ENCODE measurements around the gene FHIT.

The FHIT gene

GRCh38 chr3:60323180-60323579, 928.1 kb downstream of the FHIT start:
- FAIRE-seq, result no peak
- DNase-seq (ENCODE audit: insufficient read length), result no peak
- TF ChIP-seq POLR2AphosphoS5 (IDR thresholded peaks at IDR 0.05; ENCODE audit: low read depth, low read length) (no peak), POLR2A (IDR thresholded peaks at IDR 0.05; ENCODE audit: low read depth, low read length) (no peak), TAF1 (IDR thresholded peaks at IDR 0.05; ENCODE audit: borderline replicate concordance, low read depth, low read length) (no peak)

GRCh38 chr3:60322298-60322856, 928.9 kb downstream of the FHIT start:
- TF ChIP-seq POLR2A (IDR thresholded peaks at IDR 0.05; ENCODE audit: low read depth, low read length) (no peak), TAF1 (IDR thresholded peaks at IDR 0.05; ENCODE audit: borderline replicate concordance, low read depth, low read length) (no peak), POLR2AphosphoS5 (IDR thresholded peaks at IDR 0.05; ENCODE audit: low read depth, low read length) (no peak)
- no peak for FAIRE-seq
- no peak for DNase-seq (ENCODE audit: insufficient read length)

- TF ChIP-seq POLR2A (IDR thresholded peaks at IDR 0.05; ENCODE audit: low read depth, low read length) (no peak), POLR2AphosphoS5 (IDR thresholded peaks at IDR 0.05; ENCODE audit: low read depth, low read length) (no peak), TAF1 (IDR thresholded peaks at IDR 0.05; ENCODE audit: borderline replicate concordance, low read depth, low read length) (no peak)
- DNase-seq (ENCODE audit: insufficient read length) (no peak), FAIRE-seq (no peak)
Observed at GRCh38 chr3:60319179-60319858, 931.9 kb downstream of the FHIT start.

- no peak for DNase-seq (ENCODE audit: insufficient read length)
- FAIRE-seq, result no peak
- no peak for TF ChIP-seq POLR2AphosphoS5 (IDR thresholded peaks at IDR 0.05; ENCODE audit: low read depth, low read length)
- no peak for TF ChIP-seq TAF1 (IDR thresholded peaks at IDR 0.05; ENCODE audit: borderline replicate concordance, low read depth, low read length)
- TF ChIP-seq POLR2A (IDR thresholded peaks at IDR 0.05; ENCODE audit: low read depth, low read length), result no peak
Observed at GRCh38 chr3:60316121-60316797, 935.0 kb downstream of the FHIT start.

GRCh38 chr3:60313951-60314461, 937.2 kb downstream of the FHIT start:
- no peak for DNase-seq (ENCODE audit: insufficient read length)
- FAIRE-seq, result no peak
- TF ChIP-seq TAF1 (IDR thresholded peaks at IDR 0.05; ENCODE audit: borderline replicate concordance, low read depth, low read length) (no peak), POLR2AphosphoS5 (IDR thresholded peaks at IDR 0.05; ENCODE audit: low read depth, low read length) (no peak), POLR2A (IDR thresholded peaks at IDR 0.05; ENCODE audit: low read depth, low read length) (no peak)

- TF ChIP-seq TAF1 (IDR thresholded peaks at IDR 0.05; ENCODE audit: borderline replicate concordance, low read depth, low read length), result no peak
- TF ChIP-seq POLR2AphosphoS5 (IDR thresholded peaks at IDR 0.05; ENCODE audit: low read depth, low read length), result no peak
- no peak for TF ChIP-seq POLR2A (IDR thresholded peaks at IDR 0.05; ENCODE audit: low read depth, low read length)
- FAIRE-seq (no peak), DNase-seq (ENCODE audit: insufficient read length) (no peak)
Observed at GRCh38 chr3:60313231-60313798, 937.9 kb downstream of the FHIT start.

- DNase-seq (ENCODE audit: insufficient read length), result no peak
- TF ChIP-seq POLR2AphosphoS5 (IDR thresholded peaks at IDR 0.05; ENCODE audit: low read depth, low read length) (no peak), TAF1 (IDR thresholded peaks at IDR 0.05; ENCODE audit: borderline replicate concordance, low read depth, low read length) (no peak), POLR2A (IDR thresholded peaks at IDR 0.05; ENCODE audit: low read depth, low read length) (no peak)
- no peak for FAIRE-seq
Observed at GRCh38 chr3:60309539-60310268, 941.5 kb downstream of the FHIT start.

GRCh38 chr3:60308808-60309207, 942.4 kb downstream of the FHIT start:
- TF ChIP-seq POLR2AphosphoS5 (IDR thresholded peaks at IDR 0.05; ENCODE audit: low read depth, low read length), result no peak
- no peak for TF ChIP-seq POLR2A (IDR thresholded peaks at IDR 0.05; ENCODE audit: low read depth, low read length)
- no peak for TF ChIP-seq TAF1 (IDR thresholded peaks at IDR 0.05; ENCODE audit: borderline replicate concordance, low read depth, low read length)
- FAIRE-seq (no peak), DNase-seq (ENCODE audit: insufficient read length) (no peak)

GRCh38 chr3:60307562-60308199, 943.6 kb downstream of the FHIT start:
- FAIRE-seq, result no peak

GRCh38 chr3:60304112-60304511, 947.1 kb downstream of the FHIT start:
- no peak for TF ChIP-seq POLR2A (IDR thresholded peaks at IDR 0.05; ENCODE audit: low read depth, low read length)
- TF ChIP-seq TAF1 (IDR thresholded peaks at IDR 0.05; ENCODE audit: borderline replicate concordance, low read depth, low read length), result no peak
- no peak for TF ChIP-seq POLR2AphosphoS5 (IDR thresholded peaks at IDR 0.05; ENCODE audit: low read depth, low read length)
- FAIRE-seq (no peak), DNase-seq (ENCODE audit: insufficient read length) (no peak)

More at GRCh38 chr3:60307562-60308199, 943.6 kb downstream of the FHIT start:
- TF ChIP-seq POLR2A (IDR thresholded peaks at IDR 0.05; ENCODE audit: low read depth, low read length) (no peak), POLR2AphosphoS5 (IDR thresholded peaks at IDR 0.05; ENCODE audit: low read depth, low read length) (no peak), TAF1 (IDR thresholded peaks at IDR 0.05; ENCODE audit: borderline replicate concordance, low read depth, low read length) (no peak)
- no peak for DNase-seq (ENCODE audit: insufficient read length)

All from GM12892 (cell line).